ENCODE results near the gene GSTO2. TPM values are rescaled to one million over a fixed set of nuclear protein-coding genes. Genes with fewer than 3 reads are reported as not detected.

The GSTO2 gene
- total and polyA plus RNA-seq, 2 experiments from 2014 or later: 30.7 to 49.8 TPM

DNA sequence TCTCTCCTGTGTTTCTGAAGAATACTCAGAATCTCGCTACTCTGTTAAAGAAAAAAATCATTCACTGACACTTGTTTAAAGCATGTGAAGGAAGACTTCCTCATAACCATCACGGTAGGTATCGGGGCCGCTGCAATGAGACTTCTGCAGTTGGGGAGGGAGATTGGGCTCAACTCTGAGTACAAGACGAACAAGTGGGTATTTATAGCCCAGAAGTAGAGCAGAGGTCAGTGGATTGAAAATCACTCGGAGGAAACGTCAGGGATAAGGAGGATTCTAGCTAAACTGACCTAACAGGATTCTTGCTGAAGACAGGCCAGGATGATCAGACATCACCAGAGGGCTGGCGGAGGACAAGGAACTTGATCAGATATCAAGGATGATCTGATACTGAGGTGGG, 35.9 kb downstream of the GSTO2 start:
- H3K27me3 Mint-ChIP-seq (ENCODE audit: insufficient read depth, low read depth, poor library complexity): peaks cover 7% of the 10 kb centered on the region
- peaks cover 47% of the 10 kb centered on the region for H3K36me3 Mint-ChIP-seq (ENCODE audit: low read depth)
- Histone ChIP-seq H3K4me2 (no peak overlapping the region), H3F3A (replicated peaks; ENCODE audit: low read depth) (no peaks in the 10 kb centered on the region), H3K27me3 (ENCODE audit: insufficient read depth) (no peaks in the 10 kb centered on the region), H3K36me3 (ENCODE audit: insufficient read depth) (peaks cover 6% of the 10 kb centered on the region; the same call in 1 of the 2 replicates), H2AFZ (no peak overlapping the region), H3K4me3 (no peak overlapping the region), H3K79me2 (replicated peaks; ENCODE audit: insufficient read depth) (no peaks in the 10 kb centered on the region), H3K9me2 (ENCODE audit: insufficient read depth) (peaks cover 6% of the 10 kb centered on the region; the same call in 1 of the 2 replicates), H3K27ac (ENCODE audit: low read depth) (no peak overlapping the region), H3K4me1 (ENCODE audit: insufficient read depth) (no peaks in the 10 kb centered on the region), H4K20me1 (replicated peaks; ENCODE audit: insufficient read depth) (no peaks in the 10 kb centered on the region)
- H3K9me3 Mint-ChIP-seq: peaks cover 29% of the 10 kb centered on the region
- peaks cover 16% of the 10 kb centered on the region for H3K4me1 Mint-ChIP-seq
- DNase-seq (ENCODE audit: low spot score) (no peak), ATAC-seq (no peak)
- H3K27ac Mint-ChIP-seq: no peak overlapping the region
- no peak overlapping the region; the same call in 2 of the 3 replicates for H3K4me3 Mint-ChIP-seq
- TF ChIP-seq NANOG (IDR thresholded peaks at IDR 0.05; ENCODE audit: borderline replicate concordance): no peak
- TF ChIP-seq, protein P1, sequence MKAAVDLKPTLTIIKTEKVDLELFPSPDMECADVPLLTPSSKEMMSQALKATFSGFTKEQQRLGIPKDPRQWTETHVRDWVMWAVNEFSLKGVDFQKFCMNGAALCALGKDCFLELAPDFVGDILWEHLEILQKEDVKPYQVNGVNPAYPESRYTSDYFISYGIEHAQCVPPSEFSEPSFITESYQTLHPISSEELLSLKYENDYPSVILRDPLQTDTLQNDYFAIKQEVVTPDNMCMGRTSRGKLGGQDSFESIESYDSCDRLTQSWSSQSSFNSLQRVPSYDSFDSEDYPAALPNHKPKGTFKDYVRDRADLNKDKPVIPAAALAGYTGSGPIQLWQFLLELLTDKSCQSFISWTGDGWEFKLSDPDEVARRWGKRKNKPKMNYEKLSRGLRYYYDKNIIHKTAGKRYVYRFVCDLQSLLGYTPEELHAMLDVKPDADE (IDR thresholded peaks at IDR 0.05): no peak

DNA sequence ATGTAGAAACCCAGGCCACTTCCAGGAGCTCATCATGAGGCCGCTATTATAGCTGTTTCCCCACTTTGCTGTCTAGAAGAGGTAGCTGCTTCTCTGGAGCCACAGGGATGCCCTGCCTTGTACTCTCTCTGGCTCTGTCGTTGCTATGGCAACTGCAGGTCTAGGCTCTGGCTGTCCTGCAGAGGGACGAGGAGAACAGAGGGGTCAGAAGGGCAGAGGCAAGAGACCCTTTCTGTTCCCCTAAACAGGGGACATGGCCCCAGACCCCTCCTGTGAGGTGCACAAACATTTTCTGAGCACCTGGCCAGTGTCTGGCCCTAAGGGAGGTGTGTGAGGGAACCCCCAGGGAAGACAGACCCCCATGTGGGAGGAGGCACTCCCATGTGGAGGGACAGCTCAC, 37.9 kb downstream of the GSTO2 start:
- Mint-ChIP-seq H3K4me3 (no peak overlapping the region), H3K9me3 (peaks cover 27% of the 10 kb centered on the region), H3K4me1 (peaks cover 16% of the 10 kb centered on the region), H3K27ac (no peak overlapping the region), H3K36me3 (ENCODE audit: low read depth) (peaks cover 30% of the 10 kb centered on the region), H3K27me3 (ENCODE audit: insufficient read depth, low read depth, poor library complexity) (peaks cover 11% of the 10 kb centered on the region)
- Histone ChIP-seq H3K4me3 (no peak overlapping the region), H3K9me2 (ENCODE audit: insufficient read depth) (peaks cover 6% of the 10 kb centered on the region; the same call in 1 of the 2 replicates), H3K4me2 (no peak overlapping the region), H3K4me1 (ENCODE audit: insufficient read depth) (no peaks in the 10 kb centered on the region), H3F3A (replicated peaks; ENCODE audit: low read depth) (no peaks in the 10 kb centered on the region), H3K27me3 (ENCODE audit: insufficient read depth) (no peaks in the 10 kb centered on the region), H3K27ac (ENCODE audit: low read depth) (no peak overlapping the region), H3K36me3 (ENCODE audit: insufficient read depth) (peaks cover 6% of the 10 kb centered on the region; the same call in 1 of the 2 replicates), H4K20me1 (replicated peaks; ENCODE audit: insufficient read depth) (peaks cover 7% of the 10 kb centered on the region), H2AFZ (no peak overlapping the region), H3K79me2 (replicated peaks; ENCODE audit: insufficient read depth) (no peaks in the 10 kb centered on the region)
- DNase-seq (ENCODE audit: low spot score) (peak; percentile 65), ATAC-seq (peak; percentile 54)
- TF ChIP-seq, protein P2, sequence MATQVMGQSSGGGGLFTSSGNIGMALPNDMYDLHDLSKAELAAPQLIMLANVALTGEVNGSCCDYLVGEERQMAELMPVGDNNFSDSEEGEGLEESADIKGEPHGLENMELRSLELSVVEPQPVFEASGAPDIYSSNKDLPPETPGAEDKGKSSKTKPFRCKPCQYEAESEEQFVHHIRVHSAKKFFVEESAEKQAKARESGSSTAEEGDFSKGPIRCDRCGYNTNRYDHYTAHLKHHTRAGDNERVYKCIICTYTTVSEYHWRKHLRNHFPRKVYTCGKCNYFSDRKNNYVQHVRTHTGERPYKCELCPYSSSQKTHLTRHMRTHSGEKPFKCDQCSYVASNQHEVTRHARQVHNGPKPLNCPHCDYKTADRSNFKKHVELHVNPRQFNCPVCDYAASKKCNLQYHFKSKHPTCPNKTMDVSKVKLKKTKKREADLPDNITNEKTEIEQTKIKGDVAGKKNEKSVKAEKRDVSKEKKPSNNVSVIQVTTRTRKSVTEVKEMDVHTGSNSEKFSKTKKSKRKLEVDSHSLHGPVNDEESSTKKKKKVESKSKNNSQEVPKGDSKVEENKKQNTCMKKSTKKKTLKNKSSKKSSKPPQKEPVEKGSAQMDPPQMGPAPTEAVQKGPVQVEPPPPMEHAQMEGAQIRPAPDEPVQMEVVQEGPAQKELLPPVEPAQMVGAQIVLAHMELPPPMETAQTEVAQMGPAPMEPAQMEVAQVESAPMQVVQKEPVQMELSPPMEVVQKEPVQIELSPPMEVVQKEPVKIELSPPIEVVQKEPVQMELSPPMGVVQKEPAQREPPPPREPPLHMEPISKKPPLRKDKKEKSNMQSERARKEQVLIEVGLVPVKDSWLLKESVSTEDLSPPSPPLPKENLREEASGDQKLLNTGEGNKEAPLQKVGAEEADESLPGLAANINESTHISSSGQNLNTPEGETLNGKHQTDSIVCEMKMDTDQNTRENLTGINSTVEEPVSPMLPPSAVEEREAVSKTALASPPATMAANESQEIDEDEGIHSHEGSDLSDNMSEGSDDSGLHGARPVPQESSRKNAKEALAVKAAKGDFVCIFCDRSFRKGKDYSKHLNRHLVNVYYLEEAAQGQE (IDR thresholded peaks at IDR 0.05; ENCODE audit: unreplicated experiment): no peak
- TF ChIP-seq, protein P3, sequence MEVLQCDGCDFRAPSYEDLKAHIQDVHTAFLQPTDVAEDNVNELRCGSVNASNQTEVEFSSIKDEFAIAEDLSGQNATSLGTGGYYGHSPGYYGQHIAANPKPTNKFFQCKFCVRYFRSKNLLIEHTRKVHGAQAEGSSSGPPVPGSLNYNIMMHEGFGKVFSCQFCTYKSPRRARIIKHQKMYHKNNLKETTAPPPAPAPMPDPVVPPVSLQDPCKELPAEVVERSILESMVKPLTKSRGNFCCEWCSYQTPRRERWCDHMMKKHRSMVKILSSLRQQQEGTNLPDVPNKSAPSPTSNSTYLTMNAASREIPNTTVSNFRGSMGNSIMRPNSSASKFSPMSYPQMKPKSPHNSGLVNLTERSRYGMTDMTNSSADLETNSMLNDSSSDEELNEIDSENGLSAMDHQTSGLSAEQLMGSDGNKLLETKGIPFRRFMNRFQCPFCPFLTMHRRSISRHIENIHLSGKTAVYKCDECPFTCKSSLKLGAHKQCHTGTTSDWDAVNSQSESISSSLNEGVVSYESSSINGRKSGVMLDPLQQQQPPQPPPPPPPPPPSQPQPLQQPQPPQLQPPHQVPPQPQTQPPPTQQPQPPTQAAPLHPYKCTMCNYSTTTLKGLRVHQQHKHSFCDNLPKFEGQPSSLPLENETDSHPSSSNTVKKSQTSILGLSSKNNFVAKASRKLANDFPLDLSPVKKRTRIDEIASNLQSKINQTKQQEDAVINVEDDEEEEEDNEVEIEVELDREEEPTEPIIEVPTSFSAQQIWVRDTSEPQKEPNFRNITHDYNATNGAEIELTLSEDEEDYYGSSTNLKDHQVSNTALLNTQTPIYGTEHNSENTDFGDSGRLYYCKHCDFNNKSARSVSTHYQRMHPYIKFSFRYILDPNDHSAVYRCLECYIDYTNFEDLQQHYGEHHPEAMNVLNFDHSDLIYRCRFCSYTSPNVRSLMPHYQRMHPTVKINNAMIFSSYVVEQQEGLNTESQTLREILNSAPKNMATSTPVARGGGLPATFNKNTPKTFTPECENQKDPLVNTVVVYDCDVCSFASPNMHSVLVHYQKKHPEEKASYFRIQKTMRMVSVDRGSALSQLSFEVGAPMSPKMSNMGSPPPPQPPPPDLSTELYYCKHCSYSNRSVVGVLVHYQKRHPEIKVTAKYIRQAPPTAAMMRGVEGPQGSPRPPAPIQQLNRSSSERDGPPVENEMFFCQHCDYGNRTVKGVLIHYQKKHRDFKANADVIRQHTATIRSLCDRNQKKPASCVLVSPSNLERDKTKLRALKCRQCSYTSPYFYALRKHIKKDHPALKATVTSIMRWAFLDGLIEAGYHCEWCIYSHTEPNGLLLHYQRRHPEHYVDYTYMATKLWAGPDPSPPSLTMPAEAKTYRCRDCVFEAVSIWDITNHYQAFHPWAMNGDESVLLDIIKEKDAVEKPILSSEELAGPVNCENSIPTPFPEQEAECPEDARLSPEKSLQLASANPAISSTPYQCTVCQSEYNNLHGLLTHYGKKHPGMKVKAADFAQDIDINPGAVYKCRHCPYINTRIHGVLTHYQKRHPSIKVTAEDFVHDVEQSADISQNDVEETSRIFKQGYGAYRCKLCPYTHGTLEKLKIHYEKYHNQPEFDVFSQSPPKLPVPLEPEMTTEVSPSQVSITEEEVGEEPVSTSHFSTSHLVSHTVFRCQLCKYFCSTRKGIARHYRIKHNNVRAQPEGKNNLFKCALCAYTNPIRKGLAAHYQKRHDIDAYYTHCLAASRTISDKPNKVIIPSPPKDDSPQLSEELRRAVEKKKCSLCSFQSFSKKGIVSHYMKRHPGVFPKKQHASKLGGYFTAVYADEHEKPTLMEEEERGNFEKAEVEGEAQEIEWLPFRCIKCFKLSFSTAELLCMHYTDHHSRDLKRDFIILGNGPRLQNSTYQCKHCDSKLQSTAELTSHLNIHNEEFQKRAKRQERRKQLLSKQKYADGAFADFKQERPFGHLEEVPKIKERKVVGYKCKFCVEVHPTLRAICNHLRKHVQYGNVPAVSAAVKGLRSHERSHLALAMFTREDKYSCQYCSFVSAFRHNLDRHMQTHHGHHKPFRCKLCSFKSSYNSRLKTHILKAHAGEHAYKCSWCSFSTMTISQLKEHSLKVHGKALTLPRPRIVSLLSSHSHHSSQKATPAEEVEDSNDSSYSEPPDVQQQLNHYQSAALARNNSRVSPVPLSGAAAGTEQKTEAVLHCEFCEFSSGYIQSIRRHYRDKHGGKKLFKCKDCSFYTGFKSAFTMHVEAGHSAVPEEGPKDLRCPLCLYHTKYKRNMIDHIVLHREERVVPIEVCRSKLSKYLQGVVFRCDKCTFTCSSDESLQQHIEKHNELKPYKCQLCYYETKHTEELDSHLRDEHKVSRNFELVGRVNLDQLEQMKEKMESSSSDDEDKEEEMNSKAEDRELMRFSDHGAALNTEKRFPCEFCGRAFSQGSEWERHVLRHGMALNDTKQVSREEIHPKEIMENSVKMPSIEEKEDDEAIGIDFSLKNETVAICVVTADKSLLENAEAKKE (CRISPR knock-in tag; IDR thresholded peaks at IDR 0.05): no peak
- TF ChIP-seq, protein P1 (IDR thresholded peaks at IDR 0.05): no peak
- no peak for TF ChIP-seq ZNF114 (CRISPR knock-in tag; IDR thresholded peaks at IDR 0.05)
